HepG2 (cell line): ENCODE measurements around the gene NOTUM. TPM values are rescaled to one million over a fixed set of nuclear protein-coding genes. Genes with fewer than 3 reads are reported as not detected.
A peak's percentile ranks its signal among the peaks of the same experiment; 100 is the strongest.

Source experiments
- ATM ChIP-seq: fragments of 450-650 bp; IDR thresholded peaks from 2 replicates; pipeline ENCODE4 v1.7.1; 2017; ENCODE audit warnings: mild to moderate bottlenecking, borderline replicate concordance
- BRD4 ChIP-seq: sonication (generic); formaldehyde crosslinking; IDR thresholded peaks from 2 replicates; pipeline ENCODE4 v1.4.0; 2020; ENCODE audit warnings: missing genetic modification reagents
- FOXO4 ChIP-seq: sonication (generic); formaldehyde crosslinking; conservative IDR thresholded peaks from 2 replicates; pipeline ENCODE4 v1.8.1; 2023; ENCODE audit warnings: missing genetic modification reagents
- HCFC1 ChIP-seq: fragments of 150-350 bp; IDR thresholded peaks from 2 replicates; pipeline ENCODE4 v1.6.1; 2014; ENCODE audit warnings: low read depth, low read length
- HDAC2 ChIP-seq: sonication (generic); formaldehyde crosslinking; IDR thresholded peaks from 2 replicates; pipeline ENCODE4 v1.4.0; 2020; ENCODE audit warnings: missing genetic modification reagents
- HNRNPL ChIP-seq: fragments of 200-400 bp; formaldehyde crosslinking; IDR thresholded peaks from 2 replicates; pipeline ENCODE4 v1.6.1; 2017; ENCODE audit warnings: mild to moderate bottlenecking, low read depth, low read length
- JUND ChIP-seq: sonication (generic); formaldehyde crosslinking; IDR thresholded peaks from 2 replicates; pipeline ENCODE4 v1.8.0; 2022; ENCODE audit warnings: mild to moderate bottlenecking, missing genetic modification reagents
- KLF11 ChIP-seq: IDR thresholded peaks from 2 replicates; pipeline ENCODE4 v1.6.1; 2016; ENCODE audit warnings: missing compliant biosample characterization
- NFE2 ChIP-seq: sonication (generic); formaldehyde crosslinking; IDR thresholded peaks from 2 replicates; pipeline ENCODE4 v1.4.0; 2020; ENCODE audit warnings: missing genetic modification reagents
- NFE2L2 ChIP-seq: fragments of 150-350 bp; IDR thresholded peaks from 2 replicates; pipeline ENCODE4 v1.6.1; 2014; ENCODE audit warnings: low read length
- PAX8 ChIP-seq: sonication (generic); formaldehyde crosslinking; IDR thresholded peaks from 2 replicates; pipeline ENCODE4 v1.8.0; 2022; ENCODE audit warnings: mild to moderate bottlenecking, missing genetic modification reagents, borderline replicate concordance
- RERE ChIP-seq: IDR thresholded peaks from 2 replicates; pipeline ENCODE4 v1.6.1; 2016; ENCODE audit warnings: low read depth, missing genetic modification reagents, missing compliant biosample characterization
- UBTF ChIP-seq: sonication (generic); formaldehyde crosslinking; IDR thresholded peaks from 2 replicates; pipeline ENCODE4 v1.4.0; 2020; ENCODE audit warnings: mild to moderate bottlenecking, missing genetic modification reagents
- ZNF260 ChIP-seq: sonication (generic); formaldehyde crosslinking; IDR thresholded peaks from 2 replicates; pipeline ENCODE4 v1.4.0; 2020; ENCODE audit warnings: missing genetic modification reagents, low read depth, mild to moderate bottlenecking, borderline replicate concordance
- ZNF496 ChIP-seq: sonication (generic); formaldehyde crosslinking; IDR thresholded peaks from 2 replicates; pipeline ENCODE4 v1.8.1; 2023; ENCODE audit warnings: mild to moderate bottlenecking, moderate library complexity, missing genetic modification reagents; ENCODE audit not compliant: insufficient replicate concordance
- ZNF512B ChIP-seq: sonication (generic); formaldehyde crosslinking; IDR thresholded peaks from 2 replicates; pipeline ENCODE4 v1.5.1; 2020; ENCODE audit warnings: missing genetic modification reagents, mild to moderate bottlenecking, borderline replicate concordance
- ZNF567 ChIP-seq: sonication (generic); formaldehyde crosslinking; IDR thresholded peaks from 2 replicates; pipeline ENCODE4 v1.8.1; 2023; ENCODE audit warnings: mild to moderate bottlenecking, missing genetic modification reagents, borderline replicate concordance
- polyA plus RNA-seq, 8 experiments: library from polyadenylated mRNA; depleted of rRNA in 3 of 8; stranded (reverse) in 7 of 8; unstranded in 1 of 8; fragments of >200 nt; fragmentation: Illumina TruSeq in 4 of 8; extraction: Trizol in 4 of 8; gene quantifications; 2 replicates each; pipeline versions ENCODE4 v1.2.1 to v1.2.3, GENCODE V29; 2011 to 2016; ENCODE audit warnings: low read depth in 4 of 8, missing spikeins in 1 of 8, mixed read lengths in 1 of 8; ENCODE audit not compliant: insufficient read depth in 1 of 8
- total RNA-seq, 5 experiments: library from RNA; depleted of rRNA; stranded (reverse); fragments of >200 nt; fragmentation: Illumina TruSeq; extraction: Trizol; gene quantifications; 2 replicates each; pipeline ENCODE4 v1.2.3, GENCODE V29; 2016; ENCODE audit warnings: low read depth in 1 of 5

NOTUM gene
- total and polyA plus RNA-seq, 2 of the 13 experiments (the other 11 are each of a cell fraction or from before 2014, with no cell fraction given): 150 to 160 TPM

GRCh38 chr17:81992306-81993102, 31.5 kb upstream of the NOTUM start (continued):
- TF ChIP-seq UBTF (CRISPR knock-in tag): peak; percentile 89; the same call in 1 of the 2 replicates
- TF ChIP-seq NFE2L2: no peak
- TF ChIP-seq ZNF512B (CRISPR knock-in tag): peak; percentile 78; the same call in 1 of the 2 replicates
- TF ChIP-seq JUND (CRISPR knock-in tag): peak; percentile 82
- peak; percentile 97 for TF ChIP-seq BRD4 (CRISPR knock-in tag)
- peak; percentile 6; the same call in 1 of the 2 replicates for TF ChIP-seq HNRNPL
- peak; percentile 51; the same call in 1 of the 2 replicates for TF ChIP-seq RERE (CRISPR knock-in tag)
- no peak; the same call in 1 of the 2 replicates for TF ChIP-seq ZNF567 (CRISPR knock-in tag)
- no peak for TF ChIP-seq ZNF260 (CRISPR knock-in tag)
- 0 out of 2 replicates have a peak, but pooled peaks have one; percentile 25 for TF ChIP-seq NFE2 (CRISPR knock-in tag)
- no peak for TF ChIP-seq FOXO4 (CRISPR knock-in tag)
- peak; percentile 96 for TF ChIP-seq HDAC2
- TF ChIP-seq PAX8: peak; percentile 96; the same call in 1 of the 2 replicates
- TF ChIP-seq KLF11 (CRISPR knock-in tag): peak; percentile 79; the same call in 1 of the 2 replicates
- TF ChIP-seq ZNF496 (CRISPR knock-in tag): no peak
- no peak for TF ChIP-seq HCFC1
- no peak for TF ChIP-seq ATM
